Neural crest cell (in vitro differentiated cells): ENCODE results near the gene GPATCH2L. TPM values are rescaled to one million over a fixed set of nuclear protein-coding genes. Genes with fewer than 3 reads are reported as not detected.

Experiments used
- DNase-seq: peaks from one replicate; pipeline ENCODE4 v3.0.0; 2021; ENCODE audit warnings: low read depth, mixed read lengths, low spot score
- H3K27ac Mint-ChIP-seq: one replicate; pipeline ENCODE4 v1.8.0; 2021; ENCODE audit warnings: mild to moderate bottlenecking, mixed read lengths; ENCODE audit not compliant: unreplicated experiment
- H3K27me3 Mint-ChIP-seq: 2 replicates; pipeline ENCODE4 v1.8.0; 2021; ENCODE audit warnings: low read depth, mild to moderate bottlenecking, mixed read lengths
- H3K36me3 Mint-ChIP-seq: 2 replicates; pipeline ENCODE4 v1.8.0; 2021; ENCODE audit warnings: low read depth, mild to moderate bottlenecking, mixed read lengths
- H3K4me1 Mint-ChIP-seq: 2 replicates; pipeline ENCODE4 v1.8.0; 2021; ENCODE audit warnings: mixed read lengths
- H3K4me3 Mint-ChIP-seq: one replicate; pipeline ENCODE4 v1.8.0; 2021; ENCODE audit warnings: mild to moderate bottlenecking, mixed read lengths
- H3K9me3 Mint-ChIP-seq: 2 replicates; pipeline ENCODE4 v1.8.0; 2021; ENCODE audit warnings: mixed read lengths
- total RNA-seq: library from RNA; stranded (reverse); gene quantifications from 2 replicates; pipeline ENCODE4 v1.2.1, GENCODE V29; 2021
- TF ChIP-seq, protein P1 (sequence below): fragments of 200-600 bp; sonication (generic); conservative IDR thresholded peaks from 2 replicates; pipeline ENCODE4 v1.5.0; 2021; ENCODE audit warnings: antibody characterized with exemption, mild to moderate bottlenecking

Gene GPATCH2L
- total RNA-seq, 1 donor from 2014 or later = 73.1 TPM

DNA sequence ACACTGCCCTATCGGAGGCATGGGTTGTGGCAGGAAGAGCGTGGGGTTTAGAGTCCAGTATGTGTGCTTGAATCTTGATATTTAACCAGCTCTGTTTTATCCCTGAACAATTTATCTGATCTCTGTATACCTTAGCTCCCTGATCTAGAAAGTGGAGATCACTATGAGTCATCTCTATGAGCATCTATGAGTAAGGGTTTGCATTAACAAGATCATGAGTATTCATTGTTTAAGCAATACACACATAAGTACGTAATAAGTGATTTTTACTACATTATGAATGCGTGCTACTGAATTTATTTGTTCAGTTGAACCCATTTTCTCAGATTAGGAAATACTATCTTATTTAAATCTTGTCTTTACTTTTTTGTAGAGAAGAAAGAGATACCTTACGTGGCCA lies 49.4 kb downstream of the GPATCH2L start:
- no peaks in the 10 kb centered on the region for H3K9me3 Mint-ChIP-seq
- peaks cover 15% of the 10 kb centered on the region for H3K36me3 Mint-ChIP-seq
- DNase-seq = no peak
- no peak overlapping the region for H3K27ac Mint-ChIP-seq
- no peaks in the 10 kb centered on the region for H3K27me3 Mint-ChIP-seq
- no peak overlapping the region for H3K4me3 Mint-ChIP-seq
- H3K4me1 Mint-ChIP-seq = no peaks in the 10 kb centered on the region
- TF ChIP-seq, protein P1, sequence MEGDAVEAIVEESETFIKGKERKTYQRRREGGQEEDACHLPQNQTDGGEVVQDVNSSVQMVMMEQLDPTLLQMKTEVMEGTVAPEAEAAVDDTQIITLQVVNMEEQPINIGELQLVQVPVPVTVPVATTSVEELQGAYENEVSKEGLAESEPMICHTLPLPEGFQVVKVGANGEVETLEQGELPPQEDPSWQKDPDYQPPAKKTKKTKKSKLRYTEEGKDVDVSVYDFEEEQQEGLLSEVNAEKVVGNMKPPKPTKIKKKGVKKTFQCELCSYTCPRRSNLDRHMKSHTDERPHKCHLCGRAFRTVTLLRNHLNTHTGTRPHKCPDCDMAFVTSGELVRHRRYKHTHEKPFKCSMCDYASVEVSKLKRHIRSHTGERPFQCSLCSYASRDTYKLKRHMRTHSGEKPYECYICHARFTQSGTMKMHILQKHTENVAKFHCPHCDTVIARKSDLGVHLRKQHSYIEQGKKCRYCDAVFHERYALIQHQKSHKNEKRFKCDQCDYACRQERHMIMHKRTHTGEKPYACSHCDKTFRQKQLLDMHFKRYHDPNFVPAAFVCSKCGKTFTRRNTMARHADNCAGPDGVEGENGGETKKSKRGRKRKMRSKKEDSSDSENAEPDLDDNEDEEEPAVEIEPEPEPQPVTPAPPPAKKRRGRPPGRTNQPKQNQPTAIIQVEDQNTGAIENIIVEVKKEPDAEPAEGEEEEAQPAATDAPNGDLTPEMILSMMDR = no peak

DNA sequence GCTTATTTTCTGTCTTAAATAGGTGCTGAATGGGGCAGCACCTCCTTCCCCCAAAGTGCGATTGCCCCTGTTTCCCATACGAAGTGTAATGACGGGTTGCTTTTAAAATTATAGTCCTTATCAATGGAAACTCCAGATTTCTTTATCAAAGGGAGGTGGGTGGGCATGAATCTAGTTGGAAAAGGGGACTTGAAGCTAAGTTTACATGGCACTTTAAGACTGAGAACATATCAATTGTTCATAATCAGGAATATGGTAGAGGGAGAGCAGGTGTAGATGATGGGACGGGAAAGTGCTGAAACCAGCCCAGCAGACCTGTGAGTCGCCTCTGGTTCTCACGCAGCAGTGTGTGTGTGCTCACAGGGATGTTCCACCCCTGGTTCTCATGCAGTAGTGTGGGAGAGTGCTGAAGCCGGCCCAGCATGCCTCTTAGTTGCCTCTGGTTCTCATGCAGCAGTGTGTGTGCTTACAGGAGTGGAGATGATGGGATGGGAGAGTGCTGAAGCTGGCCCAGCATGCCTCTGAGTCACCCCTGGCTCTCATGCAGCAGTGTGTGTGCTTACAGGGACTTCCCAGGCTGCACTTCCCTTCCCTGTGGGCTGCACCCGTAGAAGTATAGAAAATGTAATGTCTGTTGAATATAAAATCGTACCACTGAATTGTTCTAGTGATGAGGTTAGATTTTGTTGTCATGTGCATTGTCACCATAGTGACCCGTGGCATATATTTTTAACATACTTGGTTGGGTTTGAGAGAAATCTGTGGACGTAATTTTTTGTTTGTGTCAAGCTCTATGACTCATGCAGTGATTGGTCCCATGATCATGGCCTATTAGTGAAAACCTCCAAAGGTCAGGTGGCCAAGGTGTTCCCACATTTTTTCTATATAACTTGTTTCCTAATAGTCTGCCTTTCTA lies 51.6 kb downstream of the GPATCH2L start:
- no peaks in the 10 kb centered on the region for H3K27me3 Mint-ChIP-seq
- DNase-seq = no peak
- H3K4me1 Mint-ChIP-seq = peaks cover 1% of the 10 kb centered on the region
- TF ChIP-seq, protein P1 = no peak
- H3K9me3 Mint-ChIP-seq = no peaks in the 10 kb centered on the region
- H3K36me3 Mint-ChIP-seq = peaks cover 20% of the 10 kb centered on the region
- H3K4me3 Mint-ChIP-seq = no peak overlapping the region
- H3K27ac Mint-ChIP-seq = no peak overlapping the region

DNA sequence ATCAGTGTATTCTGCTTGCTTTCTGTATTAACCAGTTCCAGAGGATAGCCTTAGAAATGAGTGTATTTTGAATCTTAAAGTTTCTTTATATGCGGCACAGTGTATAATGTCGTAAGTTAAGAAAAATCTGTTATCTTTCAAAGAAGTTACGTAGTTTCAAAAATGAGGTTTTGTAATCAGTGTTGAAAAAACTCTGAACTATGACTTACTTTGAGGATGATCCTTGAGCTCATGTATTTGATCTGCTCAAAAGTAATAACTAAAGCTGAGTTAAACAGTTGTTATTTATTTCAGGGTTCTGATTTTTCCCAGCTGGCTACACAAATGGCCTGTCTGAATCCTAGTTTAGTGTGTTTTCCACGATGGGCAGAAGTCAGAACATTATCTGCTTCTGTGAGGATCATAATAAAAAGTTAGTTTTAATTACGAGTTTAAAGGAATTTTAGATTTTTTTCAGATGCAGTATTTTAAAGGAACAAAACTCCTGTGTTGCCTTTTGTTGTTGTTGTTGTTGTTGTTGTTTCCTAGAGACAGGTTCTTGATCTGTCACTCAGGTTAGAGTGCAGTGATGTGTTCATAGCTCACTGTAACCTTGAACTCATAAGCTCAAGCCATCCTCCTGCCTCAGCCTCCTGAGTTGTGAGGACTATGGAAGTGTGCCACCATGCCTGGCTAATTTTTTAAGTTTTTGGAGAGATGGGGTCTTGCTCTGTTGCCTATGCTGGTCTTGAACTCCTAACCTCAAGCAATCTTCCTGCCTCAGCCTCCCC lies 52.9 kb downstream of the GPATCH2L start:
- Mint-ChIP-seq H3K9me3 (no peaks in the 10 kb centered on the region), H3K4me3 (no peak overlapping the region)

DNA sequence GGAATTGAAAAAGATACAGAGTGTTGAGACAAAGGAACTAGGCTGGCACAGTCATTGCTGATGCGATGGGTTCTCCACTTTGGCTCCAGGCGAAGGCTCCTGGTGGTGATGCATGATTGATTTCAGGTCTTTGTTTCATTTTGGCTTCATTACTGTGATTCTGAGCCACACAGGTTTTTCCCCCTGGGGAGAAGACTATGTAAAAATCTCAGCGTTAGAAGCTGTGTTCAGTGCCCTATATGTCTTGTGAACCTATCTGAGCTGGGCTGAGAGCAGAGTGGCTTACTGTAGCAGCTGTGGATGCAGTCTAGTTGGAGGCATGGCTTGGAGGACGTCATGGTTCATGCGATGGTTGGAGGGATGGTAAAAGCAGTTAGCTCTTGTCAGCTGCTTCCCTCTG lies 54.0 kb downstream of the GPATCH2L start:
- TF ChIP-seq, protein P1 = no peak
- H3K27ac Mint-ChIP-seq = no peak overlapping the region
- H3K4me1 Mint-ChIP-seq = peaks cover 5% of the 10 kb centered on the region
- H3K27me3 Mint-ChIP-seq = no peaks in the 10 kb centered on the region
- peaks cover 20% of the 10 kb centered on the region for H3K36me3 Mint-ChIP-seq
- no peaks in the 10 kb centered on the region for H3K9me3 Mint-ChIP-seq
- no peak overlapping the region for H3K4me3 Mint-ChIP-seq
- no peak for DNase-seq

More for the DNA sequence above, 52.9 kb downstream of the GPATCH2L start:
- H3K27me3 Mint-ChIP-seq = no peaks in the 10 kb centered on the region
- H3K36me3 Mint-ChIP-seq = peaks cover 20% of the 10 kb centered on the region
- TF ChIP-seq, protein P1 = no peak
- H3K4me1 Mint-ChIP-seq = peaks cover 5% of the 10 kb centered on the region
- DNase-seq = no peak
- no peak overlapping the region for H3K27ac Mint-ChIP-seq

DNA sequence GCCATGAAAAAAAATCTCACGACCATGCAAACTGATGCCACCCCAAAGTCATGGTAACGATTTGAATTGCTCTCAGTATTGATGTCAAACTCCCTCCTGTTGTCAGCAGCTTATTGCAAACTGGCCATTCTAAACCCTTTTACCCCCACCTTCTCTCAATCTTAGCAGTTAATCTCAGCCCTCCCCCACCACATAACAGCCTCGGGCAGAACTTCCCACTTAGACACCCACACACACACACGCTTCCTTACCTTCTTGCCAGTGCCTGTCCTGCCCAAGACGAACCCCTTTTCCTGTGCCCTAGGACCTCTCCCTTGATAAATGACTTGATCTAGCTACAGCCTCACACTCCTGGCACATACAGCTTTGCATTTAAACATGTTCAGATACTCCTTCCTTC lies 56.6 kb downstream of the GPATCH2L start:
- Mint-ChIP-seq H3K4me1 (peaks cover 5% of the 10 kb centered on the region), H3K4me3 (no peak overlapping the region), H3K36me3 (peaks cover 24% of the 10 kb centered on the region), H3K27ac (no peak overlapping the region), H3K27me3 (no peaks in the 10 kb centered on the region), H3K9me3 (peaks cover 4% of the 10 kb centered on the region)
- no peak for DNase-seq
- TF ChIP-seq, protein P1 = no peak
